ENCODE measurements around the gene EEFSEC. TPM values are rescaled to one million over a fixed set of nuclear protein-coding genes. Genes with fewer than 3 reads are reported as not detected.

EEFSEC gene
- total and polyA plus RNA-seq, 2 experiments from 2014 or later: 4.9 to 18.7 TPM

DNA sequence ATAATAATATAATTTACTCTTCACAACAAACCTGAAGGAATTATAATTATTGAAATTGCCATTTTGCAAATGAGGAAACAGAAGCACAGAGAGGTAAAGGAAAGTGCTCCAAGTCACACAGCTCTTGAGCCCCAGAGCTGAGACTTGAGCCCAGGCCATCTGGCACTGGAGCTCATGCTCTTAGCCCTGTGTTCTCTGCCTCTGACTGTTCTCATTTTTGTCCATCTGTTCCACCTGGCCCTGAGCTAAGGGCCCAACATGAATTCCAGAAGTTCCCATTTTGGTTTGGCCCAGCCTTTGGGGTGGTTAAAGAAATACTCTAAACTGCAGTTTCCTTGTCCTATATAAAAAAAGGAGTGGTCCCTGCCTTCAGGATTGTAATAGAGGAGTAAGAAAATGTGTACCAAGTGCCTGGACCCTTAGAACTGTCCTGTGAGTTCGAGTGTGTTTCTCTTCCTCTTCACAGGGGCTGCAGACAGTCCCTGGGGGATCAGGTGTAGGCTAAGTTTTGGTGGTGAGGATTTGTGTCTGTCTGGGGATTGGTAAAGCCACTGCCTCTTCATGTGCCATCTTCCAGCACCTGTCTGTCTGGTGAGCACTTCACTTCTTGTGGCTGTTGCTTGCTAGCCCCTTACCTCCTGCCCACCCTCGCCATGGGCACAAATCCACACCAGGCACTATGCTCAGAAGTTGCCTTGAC lies 221.6 kb downstream of the EEFSEC start:
- H3K4me2 ChIP-seq (ENCODE audit: unreplicated experiment): no peak overlapping the region
- H2AFZ ChIP-seq: no peak overlapping the region
- H3K79me2 ChIP-seq (ENCODE audit: insufficient read depth): no peaks in the 10 kb centered on the region
- H3K36me3 ChIP-seq (ENCODE audit: low read depth): no peaks in the 10 kb centered on the region
- no peaks in the 10 kb centered on the region for H3F3A ChIP-seq (ENCODE audit: insufficient read depth)
- H3K27me3 ChIP-seq (replicated peaks; ENCODE audit: insufficient read depth): no peaks in the 10 kb centered on the region
- H3K4me1 ChIP-seq (ENCODE audit: insufficient read depth): peaks cover 12% of the 10 kb centered on the region; the same call in 1 of the 2 replicates
- no peaks in the 10 kb centered on the region for H3K9me2 ChIP-seq (ENCODE audit: insufficient read depth)
- no peak overlapping the region for H3K9ac ChIP-seq
- TF ChIP-seq EZH2phosphoT487 (IDR thresholded peaks at IDR 0.05; ENCODE audit: insufficient read depth, low read depth): no peak
- no peak for TF ChIP-seq EZH2 (IDR thresholded peaks at IDR 0.05; ENCODE audit: insufficient read depth, poor library complexity, severe bottlenecking)
- in situ Hi-C loops (cut with MboI): no loop called here
- H3K27ac ChIP-seq: no peak overlapping the region
- H3K9me3 ChIP-seq (ENCODE audit: low read depth): no peaks in the 10 kb centered on the region
- H4K20me1 ChIP-seq (ENCODE audit: insufficient read depth): no peaks in the 10 kb centered on the region
- 94 to 100% methylated on average over 1 to 2 of the region's 2 CpGs for WGBS, 2 experiments (ENCODE audit: low coverage in 1 of 2, low lambda C conversion rate in 2 of 2, missing lambda C conversion rate in 2 of 2)
- no peak for DNase-seq
- H3K4me3 ChIP-seq: no peak overlapping the region

DNA sequence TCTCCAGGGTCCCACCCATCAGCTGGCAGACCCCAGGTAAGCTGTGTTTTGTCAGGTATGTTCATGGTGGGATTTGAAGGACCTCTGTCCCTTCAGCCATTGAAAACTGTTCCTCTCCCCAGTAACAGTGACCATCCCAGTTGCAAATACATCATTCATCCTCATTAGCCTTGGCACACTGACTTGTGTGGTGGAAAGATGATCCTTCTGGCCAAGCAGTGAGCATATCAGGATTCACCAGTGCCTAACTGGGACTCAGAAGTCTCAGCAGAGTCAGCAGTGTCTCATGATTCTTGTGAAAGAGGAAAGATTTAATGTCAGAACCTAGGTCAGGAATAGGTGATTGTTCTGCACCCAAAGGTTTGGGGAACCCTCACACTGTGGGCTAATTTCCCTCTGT lies 223.2 kb downstream of the EEFSEC start:
- no peak for TF ChIP-seq EZH2 (IDR thresholded peaks at IDR 0.05; ENCODE audit: insufficient read depth, poor library complexity, severe bottlenecking)
- no peak for TF ChIP-seq EZH2phosphoT487 (IDR thresholded peaks at IDR 0.05; ENCODE audit: insufficient read depth, low read depth)
- Histone ChIP-seq H3F3A (ENCODE audit: insufficient read depth) (no peaks in the 10 kb centered on the region), H3K27me3 (replicated peaks; ENCODE audit: insufficient read depth) (no peaks in the 10 kb centered on the region), H3K27ac (no peak overlapping the region), H4K20me1 (ENCODE audit: insufficient read depth) (no peaks in the 10 kb centered on the region), H3K79me2 (ENCODE audit: insufficient read depth) (no peaks in the 10 kb centered on the region), H3K4me2 (ENCODE audit: unreplicated experiment) (no peak overlapping the region), H3K4me1 (ENCODE audit: insufficient read depth) (peaks cover 12% of the 10 kb centered on the region; the same call in 1 of the 2 replicates), H3K4me3 (no peak overlapping the region), H3K9ac (no peak overlapping the region), H2AFZ (no peak overlapping the region), H3K9me2 (ENCODE audit: insufficient read depth) (no peaks in the 10 kb centered on the region), H3K36me3 (ENCODE audit: low read depth) (no peaks in the 10 kb centered on the region), H3K9me3 (ENCODE audit: low read depth) (no peaks in the 10 kb centered on the region)
- in situ Hi-C loops (cut with MboI): no loop called here
- DNase-seq: peak; percentile 19

DNA sequence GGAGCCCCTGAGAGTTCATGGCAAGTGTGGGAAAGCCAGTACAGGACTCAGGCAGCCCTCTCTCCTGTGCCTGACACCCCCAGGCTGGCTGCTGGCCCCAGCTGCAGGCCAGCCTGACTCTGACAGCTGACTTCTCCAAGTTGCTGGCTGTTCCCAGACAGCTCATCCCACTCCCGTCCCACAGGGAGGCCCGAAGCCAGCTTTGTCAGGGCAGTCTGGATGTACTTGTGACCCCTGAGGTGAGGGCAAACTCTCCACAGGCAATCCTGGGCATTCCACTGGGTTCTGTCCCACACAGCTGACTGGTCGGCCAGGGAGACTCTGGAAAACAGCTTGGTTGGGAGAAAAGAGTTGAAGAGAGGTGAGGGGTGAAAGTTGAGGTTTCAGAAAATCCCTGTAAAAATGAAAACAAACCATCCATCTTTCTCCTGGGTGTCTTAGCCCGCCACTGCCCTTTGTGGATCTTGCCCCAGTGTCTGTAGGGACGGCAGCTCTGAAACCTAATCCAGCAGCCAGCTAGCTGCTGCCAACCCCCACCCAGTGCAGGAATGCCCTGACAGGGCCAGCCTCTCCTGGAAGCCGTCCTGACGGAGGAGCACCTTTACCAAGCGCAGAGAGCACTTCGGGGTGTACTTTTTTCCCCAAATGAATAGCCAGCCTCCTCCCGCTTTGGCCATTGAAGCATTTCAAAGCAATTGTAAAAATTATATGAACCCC lies 225.5 kb downstream of the EEFSEC start:
- 47 to 53% methylated on average over 10 of the region's 10 CpGs for WGBS, 2 experiments (ENCODE audit: low coverage in 1 of 2, low lambda C conversion rate in 2 of 2, missing lambda C conversion rate in 2 of 2)
- no peak overlapping the region for H3K27ac ChIP-seq
- H3K9me2 ChIP-seq (ENCODE audit: insufficient read depth): no peaks in the 10 kb centered on the region
- no peaks in the 10 kb centered on the region for H3K9me3 ChIP-seq (ENCODE audit: low read depth)
- peak; percentile 65 for DNase-seq
- no peak overlapping the region for H2AFZ ChIP-seq
- in situ Hi-C loops (cut with MboI): no loop called here
- H3K4me3 ChIP-seq: no peak overlapping the region
- no peaks in the 10 kb centered on the region for H3F3A ChIP-seq (ENCODE audit: insufficient read depth)
- no peaks in the 10 kb centered on the region for H3K27me3 ChIP-seq (replicated peaks; ENCODE audit: insufficient read depth)
- H3K36me3 ChIP-seq (ENCODE audit: low read depth): no peaks in the 10 kb centered on the region
- H4K20me1 ChIP-seq (ENCODE audit: insufficient read depth): no peaks in the 10 kb centered on the region
- no peaks in the 10 kb centered on the region for H3K79me2 ChIP-seq (ENCODE audit: insufficient read depth)
- peaks cover 18% of the 10 kb centered on the region for H3K4me1 ChIP-seq (ENCODE audit: insufficient read depth)
- H3K4me2 ChIP-seq (ENCODE audit: unreplicated experiment): no peak overlapping the region
- H3K9ac ChIP-seq: no peak overlapping the region
- TF ChIP-seq EZH2phosphoT487 (IDR thresholded peaks at IDR 0.05; ENCODE audit: insufficient read depth, low read depth) (no peak), EZH2 (IDR thresholded peaks at IDR 0.05; ENCODE audit: insufficient read depth, poor library complexity, severe bottlenecking) (no peak)

DNA sequence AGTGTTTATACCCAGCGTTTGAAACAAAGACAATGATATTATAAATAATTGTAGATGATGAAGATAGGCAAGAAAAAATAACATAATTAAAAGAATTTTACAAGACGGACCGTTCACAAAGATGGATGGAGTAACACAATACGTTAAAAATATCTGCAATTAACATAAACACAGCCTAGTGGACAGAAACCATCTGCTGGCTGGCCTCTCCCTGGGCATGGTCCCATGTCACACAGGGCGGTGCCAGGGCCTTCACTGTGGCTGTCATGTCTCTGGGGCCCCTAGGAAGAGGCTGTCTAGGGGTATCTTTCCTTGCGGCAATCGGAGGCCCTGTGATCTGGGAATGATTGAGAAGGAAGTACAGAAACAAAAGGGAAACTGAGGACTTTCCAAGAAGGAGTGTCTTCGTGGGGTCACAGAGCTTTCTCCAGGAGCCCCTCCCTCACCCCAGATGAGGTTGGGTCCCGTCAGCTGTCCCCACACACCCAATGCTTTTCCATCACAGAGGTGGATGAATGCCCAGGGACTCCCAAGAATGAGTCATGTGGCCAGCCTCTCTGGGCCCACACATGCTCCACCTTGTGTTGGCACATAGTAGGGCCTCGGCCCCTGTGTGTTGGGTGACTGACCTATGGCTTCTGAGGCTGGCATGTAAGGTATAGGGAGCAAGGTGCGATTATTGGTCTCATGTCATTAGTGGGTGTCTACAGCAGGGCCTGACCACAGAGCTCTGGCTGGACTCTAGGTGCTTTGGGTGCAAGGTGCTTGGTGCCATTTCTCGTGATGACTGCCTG lies 226.3 kb downstream of the EEFSEC start:
- no peaks in the 10 kb centered on the region for H3K9me3 ChIP-seq (ENCODE audit: low read depth)

More for the DNA sequence above, 226.3 kb downstream of the EEFSEC start:
- Histone ChIP-seq H3K27me3 (replicated peaks; ENCODE audit: insufficient read depth) (no peaks in the 10 kb centered on the region), H3K36me3 (ENCODE audit: low read depth) (no peaks in the 10 kb centered on the region), H3K4me1 (ENCODE audit: insufficient read depth) (peaks cover 21% of the 10 kb centered on the region), H3K27ac (no peak overlapping the region), H3K4me3 (no peak overlapping the region), H3F3A (ENCODE audit: insufficient read depth) (no peaks in the 10 kb centered on the region), H3K9ac (no peak overlapping the region), H3K9me2 (ENCODE audit: insufficient read depth) (no peaks in the 10 kb centered on the region), H3K4me2 (ENCODE audit: unreplicated experiment) (no peak overlapping the region), H4K20me1 (ENCODE audit: insufficient read depth) (no peaks in the 10 kb centered on the region), H3K79me2 (ENCODE audit: insufficient read depth) (no peaks in the 10 kb centered on the region), H2AFZ (no peak overlapping the region)
- peak; percentile 12 for DNase-seq
- TF ChIP-seq EZH2phosphoT487 (IDR thresholded peaks at IDR 0.05; ENCODE audit: insufficient read depth, low read depth) (no peak), EZH2 (IDR thresholded peaks at IDR 0.05; ENCODE audit: insufficient read depth, poor library complexity, severe bottlenecking) (no peak)
- 82 to 83% methylated on average over 12 of the region's 12 CpGs for WGBS, 2 experiments (ENCODE audit: low coverage in 1 of 2, low lambda C conversion rate in 2 of 2, missing lambda C conversion rate in 2 of 2)
- in situ Hi-C loops (cut with MboI): no loop called here

All from GM23248 (cell line).